NCI-H2107 treated with DMSO at 0.1 percent for 48 hours (cell line): ENCODE data around the gene GRB14.
"Not testable (repeated sequence)": the region's sequence is repeated elsewhere in the genome, so short reads cannot be mapped to it uniquely, and the experiment has no call there.

Experiments
- DNase-seq: peaks from one replicate; lab custom pipeline; 2025; ENCODE audit not compliant: unreplicated experiment; lab: John Stamatoyannopoulos, UW

Gene GRB14

DNA sequence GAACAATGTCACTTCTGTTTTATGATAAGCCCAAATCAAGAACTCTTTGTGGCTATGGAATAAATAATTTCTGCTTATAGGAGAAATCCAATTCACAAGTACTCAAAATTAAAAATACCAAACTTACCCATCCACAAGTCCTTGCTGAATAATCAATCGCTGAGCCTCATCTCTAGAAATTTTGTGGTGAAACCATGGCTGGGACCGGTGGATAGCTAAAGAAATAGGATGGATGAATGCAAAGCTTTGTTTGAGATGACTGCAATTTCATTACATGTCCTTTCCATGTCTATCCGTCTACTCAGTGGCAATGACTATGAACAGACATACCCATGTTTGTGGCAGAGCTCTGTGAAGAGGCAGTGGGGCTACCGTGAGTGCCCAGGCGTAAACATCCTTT lies 124.4 kb downstream of the GRB14 start:
- DNase-seq, result no peak

DNA sequence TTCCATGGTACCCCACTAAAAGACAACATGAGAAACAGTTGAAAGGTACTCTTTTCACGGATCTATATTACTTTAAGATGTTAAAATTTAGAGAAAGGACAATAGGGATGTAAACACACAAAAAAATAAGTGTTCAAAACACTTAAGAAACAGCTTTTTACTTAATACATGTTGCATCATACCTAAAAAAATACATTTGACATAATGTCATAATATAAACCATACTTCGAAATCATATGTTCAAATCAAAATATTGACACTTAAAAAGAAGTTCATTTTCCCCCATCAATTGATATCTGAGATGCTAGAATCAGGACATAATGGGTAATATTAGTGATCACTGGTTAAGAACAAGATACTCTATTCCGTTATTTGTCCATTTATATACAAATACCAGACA lies 124.9 kb downstream of the GRB14 start:
- DNase-seq, result no peak

- no peak for DNase-seq
These were observed 125.6 kb downstream of the GRB14 start for GRCh38 chr2:164495491-164496223.

DNA sequence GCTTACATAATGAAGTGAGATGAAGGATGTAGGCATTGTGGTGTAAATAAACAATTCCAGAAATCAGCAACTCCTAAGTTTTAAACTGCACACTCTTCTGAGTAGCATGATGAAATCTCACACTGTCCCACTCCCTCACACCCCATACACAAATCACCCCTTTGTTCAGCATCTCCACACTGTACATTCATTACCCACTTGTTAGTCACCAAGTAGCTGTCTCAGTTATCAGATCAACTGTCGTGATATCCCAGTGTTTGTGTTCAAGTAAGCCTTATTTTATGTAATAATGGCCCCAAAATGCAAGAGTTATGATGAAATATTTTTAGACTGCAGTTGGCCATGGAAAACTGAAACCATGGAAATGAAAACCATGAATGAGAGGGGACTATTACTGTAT lies 135.7 kb downstream of the GRB14 start:
- DNase-seq, result no peak

DNA sequence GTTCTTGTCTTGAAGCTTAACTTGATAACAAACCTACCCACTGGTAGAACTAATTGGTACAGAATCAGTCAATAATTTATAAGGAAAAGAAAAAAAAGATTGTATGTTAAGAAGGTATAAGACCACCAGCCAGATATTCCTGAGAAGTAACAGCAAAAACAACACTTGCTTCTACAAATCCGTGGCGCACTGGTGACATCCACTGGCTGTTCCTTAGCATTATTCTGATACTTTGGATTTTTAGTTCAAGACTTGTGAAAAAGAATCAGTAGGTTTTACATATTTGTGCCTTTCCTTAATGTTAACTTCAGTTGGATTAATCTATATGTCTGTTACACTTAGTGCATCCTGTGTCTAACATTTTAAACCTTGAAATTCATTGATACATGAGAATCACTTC lies 141.8 kb downstream of the GRB14 start:
- no peak for DNase-seq

GRCh38 chr2:164478205-164478604 lies 143.1 kb downstream of the GRB14 start:
- DNase-seq, result no peak

- DNase-seq, result no peak
These were observed 146.4 kb downstream of the GRB14 start for GRCh38 chr2:164474873-164475272.

GRCh38 chr2:164473021-164473420 lies 148.3 kb downstream of the GRB14 start:
- no peak for DNase-seq

- DNase-seq, result not testable (repeated sequence)
These were observed 156.2 kb downstream of the GRB14 start for GRCh38 chr2:164465047-164465446.

GRCh38 chr2:164464376-164464775 lies 156.9 kb downstream of the GRB14 start:
- no peak for DNase-seq

- no peak for DNase-seq
These were observed 162.5 kb downstream of the GRB14 start for GRCh38 chr2:164458792-164459191.

- DNase-seq, result no peak
These were observed 164.0 kb downstream of the GRB14 start for GRCh38 chr2:164457271-164457670.

GRCh38 chr2:164456619-164457018 lies 164.7 kb downstream of the GRB14 start:
- peak; percentile 13 for DNase-seq

DNA sequence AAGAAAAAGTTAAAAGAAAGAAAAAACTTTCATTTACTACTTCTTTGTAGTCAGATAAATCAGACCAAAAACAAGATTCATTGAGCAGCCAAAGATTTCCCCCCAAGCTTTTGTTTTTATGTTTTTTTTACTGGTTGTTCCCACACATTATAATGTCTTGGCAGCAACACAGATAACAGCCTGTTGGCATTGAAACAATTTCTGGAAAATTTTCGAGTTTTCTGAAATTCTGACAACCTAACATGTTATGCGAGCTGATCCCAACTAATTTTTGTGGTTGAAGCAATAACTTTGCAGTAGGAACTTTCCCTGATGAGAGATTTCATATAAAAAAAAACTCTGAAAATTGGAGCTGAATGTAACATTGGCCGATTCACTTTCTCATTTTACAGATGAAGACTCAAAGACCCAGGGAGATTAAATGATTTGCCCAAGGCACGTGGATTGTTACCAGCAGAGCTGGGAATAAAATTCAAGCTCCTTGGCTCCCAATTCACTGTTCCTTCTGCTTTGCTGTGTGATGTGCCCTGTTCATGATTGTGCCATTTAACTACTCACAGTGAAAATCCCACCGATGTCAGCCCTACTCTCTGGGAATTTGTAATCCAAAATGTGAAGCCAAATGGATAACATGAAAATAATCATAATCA lies 167.5 kb downstream of the GRB14 start:
- DNase-seq, result no peak

DNA sequence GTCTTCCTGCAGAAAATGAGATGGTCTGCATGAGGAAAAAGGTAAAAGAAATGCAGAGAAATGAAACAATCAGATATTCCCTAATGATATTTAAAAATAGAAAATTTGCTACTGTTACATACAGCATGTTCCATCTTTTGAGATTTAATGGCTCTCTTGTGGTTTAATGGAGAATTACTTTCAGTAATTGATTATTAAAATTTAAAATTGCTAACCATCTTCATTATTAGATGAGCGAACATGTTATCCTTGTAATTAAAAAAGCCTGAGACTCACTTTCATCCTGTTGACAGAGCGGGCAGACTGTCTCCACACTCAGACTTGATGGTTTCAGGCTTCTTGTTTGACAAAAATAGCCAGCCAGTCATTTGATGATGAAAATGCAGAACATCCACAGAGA lies 171.0 kb downstream of the GRB14 start:
- no peak for DNase-seq

- no peak for DNase-seq
These were observed 171.6 kb downstream of the GRB14 start for GRCh38 chr2:164449706-164450105.

GRCh38 chr2:164447660-164448059 lies 173.6 kb downstream of the GRB14 start:
- DNase-seq, result no peak
